ENCODE results near the gene MUC15.
"Not testable (repeated sequence)": the region's sequence is repeated elsewhere in the genome, so short reads cannot be mapped to it uniquely, and the experiment has no call there.

MUC15 gene

GRCh38 chr11:26571861-26572654 is at the start of gene MUC15:
TSS of gene MUC15 (minus strand) at chr11:26572263. CDS start at chr11:26567094, 5,169 bp downstream.
- DNase-seq (ENCODE audit: low read depth in 2 of 2): no peak

- DNase-seq (ENCODE audit: low read depth in 2 of 2): no peak
These were observed 49.1 kb upstream of the MUC15 start for GRCh38 chr11:26621132-26621531.

GRCh38 chr11:26620282-26621045 is 48.4 kb upstream of the MUC15 start:
- DNase-seq (ENCODE audit: low read depth in 2 of 2): no peak

GRCh38 chr11:26618441-26618840 is 46.4 kb upstream of the MUC15 start:
- no peak for DNase-seq (ENCODE audit: low read depth in 2 of 2)

- no peak for DNase-seq (ENCODE audit: low read depth in 2 of 2)
These were observed 41.7 kb upstream of the MUC15 start for GRCh38 chr11:26613759-26614158.

GRCh38 chr11:26608507-26609146 is 36.6 kb upstream of the MUC15 start:
- DNase-seq (ENCODE audit: low read depth in 2 of 2): no peak

- no peak for DNase-seq (ENCODE audit: low read depth in 2 of 2)
These were observed 35.9 kb upstream of the MUC15 start for GRCh38 chr11:26607725-26608506.

GRCh38 chr11:26599876-26600434 is 27.9 kb upstream of the MUC15 start:
- DNase-seq (ENCODE audit: low read depth in 2 of 2): no peak

- no peak for DNase-seq (ENCODE audit: low read depth in 2 of 2)
These were observed 27.4 kb upstream of the MUC15 start for GRCh38 chr11:26599425-26599824.

GRCh38 chr11:26597899-26598298 is 25.8 kb upstream of the MUC15 start:
- DNase-seq (ENCODE audit: low read depth in 2 of 2): no peak

GRCh38 chr11:26597049-26597689 is 25.1 kb upstream of the MUC15 start:
- DNase-seq (ENCODE audit: low read depth in 2 of 2): not testable (repeated sequence)

- not testable (repeated sequence) for DNase-seq (ENCODE audit: low read depth in 2 of 2)
These were observed 23.3 kb upstream of the MUC15 start for GRCh38 chr11:26595207-26595865.

GRCh38 chr11:26593691-26594090 is 21.6 kb upstream of the MUC15 start:
- DNase-seq (ENCODE audit: low read depth in 2 of 2): no peak

GRCh38 chr11:26587073-26587472 is 15.0 kb upstream of the MUC15 start:
- DNase-seq (ENCODE audit: low read depth in 2 of 2): no peak

- DNase-seq (ENCODE audit: low read depth in 2 of 2): no peak
These were observed 12.8 kb upstream of the MUC15 start for GRCh38 chr11:26584818-26585217.

- no peak for DNase-seq (ENCODE audit: low read depth in 2 of 2)
These were observed 11.5 kb upstream of the MUC15 start for GRCh38 chr11:26583550-26583949.

GRCh38 chr11:26580929-26581328 is 8.9 kb upstream of the MUC15 start:
- no peak for DNase-seq (ENCODE audit: low read depth in 2 of 2)

GRCh38 chr11:26579683-26580082 is 7.6 kb upstream of the MUC15 start:
- DNase-seq (ENCODE audit: low read depth in 2 of 2): no peak

- DNase-seq (ENCODE audit: low read depth in 2 of 2): no peak
These were observed 7.1 kb upstream of the MUC15 start for GRCh38 chr11:26578998-26579661.

GRCh38 chr11:26575946-26576345 is 3.9 kb upstream of the MUC15 start:
- no peak for DNase-seq (ENCODE audit: low read depth in 2 of 2)
